Esophagus muscularis mucosa (tissue), 3 donors: ENCODE results near the gene NLRP10.

Experiments
- CTCF ChIP-seq, 3 experiments: fragments of 200-600 bp in 2 of 3; fragments of 450-650 bp in 1 of 3; sonication (generic) in 2 of 3; IDR thresholded peaks; one replicate each; pipeline ENCODE4 v1.5.1; 2017 to 2019; ENCODE audit warnings: antibody characterized with exemption in 3 of 3, mild to moderate bottlenecking in 2 of 3, moderate library complexity in 1 of 3
- POLR2A ChIP-seq: fragments of 450-650 bp; IDR thresholded peaks from one replicate; pipeline ENCODE4 v1.6.1; 2017; ENCODE audit warnings: antibody characterized with exemption, moderate library complexity, mild to moderate bottlenecking, low read depth
- POLR2AphosphoS5 ChIP-seq, 2 donors: sonication (generic); formaldehyde crosslinking; IDR thresholded peaks; one replicate each; pipeline ENCODE4 v1.6.1; 2017; ENCODE audit warnings: antibody characterized with exemption in 2 of 2

GRCh38 chr11:7927635-7928034 is 37.6 kb downstream of the NLRP10 start:
- TF ChIP-seq CTCF (IDR thresholded peaks at IDR 0.05) (no peak), POLR2A (no peak), POLR2AphosphoS5 (IDR thresholded peaks at IDR 0.05) (no peak)
